ENCODE measurements around the gene FOXJ3.

FOXJ3 gene

DNA sequence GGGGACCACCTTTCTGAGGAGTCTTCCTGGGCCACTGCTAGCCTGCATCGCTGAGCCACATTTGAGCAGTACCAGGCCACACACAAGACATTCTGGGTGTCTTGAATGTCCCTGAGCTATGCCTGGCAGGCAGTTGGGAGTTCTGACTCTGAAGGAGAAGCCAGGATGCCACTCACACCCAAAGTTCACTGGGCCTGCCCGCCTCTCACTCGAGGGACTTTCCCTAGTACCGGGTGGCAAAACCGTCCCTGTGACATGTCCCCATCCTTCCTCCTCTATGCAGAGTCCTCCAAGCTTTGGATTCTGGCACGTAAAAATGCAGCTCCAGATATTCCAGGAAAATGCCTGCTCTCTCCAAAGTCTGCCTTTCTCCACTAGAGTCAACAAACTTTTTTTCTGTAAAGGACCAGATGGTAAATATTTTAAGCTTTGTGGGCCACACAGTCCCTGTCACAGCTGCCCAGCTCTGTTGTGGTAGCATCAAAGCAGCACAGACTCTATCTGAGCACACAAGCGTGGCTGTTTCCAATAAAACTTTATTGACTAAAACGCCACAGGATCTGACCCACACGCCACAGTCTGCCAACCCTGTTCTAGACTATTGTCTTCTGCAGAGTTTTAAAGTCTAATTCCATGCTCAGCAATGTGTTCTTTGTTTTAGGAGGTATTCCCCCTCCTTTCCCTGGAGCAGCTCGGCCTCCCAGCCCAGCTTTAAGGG, 201.1 kb downstream of the FOXJ3 start:
- H3K9me3 Mint-ChIP-seq = peaks cover 3% of the 10 kb centered on the region
- peaks cover 9% of the 10 kb centered on the region for H3K27me3 Mint-ChIP-seq (ENCODE audit: low read depth, poor library complexity)
- no peaks in the 10 kb centered on the region for H3K36me3 Mint-ChIP-seq (ENCODE audit: low read depth)
- H3K4me1 Mint-ChIP-seq = peaks cover 7% of the 10 kb centered on the region
- no peak for DNase-seq
- no peak overlapping the region for H3K27ac Mint-ChIP-seq
- TF ChIP-seq, protein P1, sequence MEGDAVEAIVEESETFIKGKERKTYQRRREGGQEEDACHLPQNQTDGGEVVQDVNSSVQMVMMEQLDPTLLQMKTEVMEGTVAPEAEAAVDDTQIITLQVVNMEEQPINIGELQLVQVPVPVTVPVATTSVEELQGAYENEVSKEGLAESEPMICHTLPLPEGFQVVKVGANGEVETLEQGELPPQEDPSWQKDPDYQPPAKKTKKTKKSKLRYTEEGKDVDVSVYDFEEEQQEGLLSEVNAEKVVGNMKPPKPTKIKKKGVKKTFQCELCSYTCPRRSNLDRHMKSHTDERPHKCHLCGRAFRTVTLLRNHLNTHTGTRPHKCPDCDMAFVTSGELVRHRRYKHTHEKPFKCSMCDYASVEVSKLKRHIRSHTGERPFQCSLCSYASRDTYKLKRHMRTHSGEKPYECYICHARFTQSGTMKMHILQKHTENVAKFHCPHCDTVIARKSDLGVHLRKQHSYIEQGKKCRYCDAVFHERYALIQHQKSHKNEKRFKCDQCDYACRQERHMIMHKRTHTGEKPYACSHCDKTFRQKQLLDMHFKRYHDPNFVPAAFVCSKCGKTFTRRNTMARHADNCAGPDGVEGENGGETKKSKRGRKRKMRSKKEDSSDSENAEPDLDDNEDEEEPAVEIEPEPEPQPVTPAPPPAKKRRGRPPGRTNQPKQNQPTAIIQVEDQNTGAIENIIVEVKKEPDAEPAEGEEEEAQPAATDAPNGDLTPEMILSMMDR (IDR thresholded peaks at IDR 0.05) = no peak
- H3K4me3 Mint-ChIP-seq = no peak overlapping the region

DNA sequence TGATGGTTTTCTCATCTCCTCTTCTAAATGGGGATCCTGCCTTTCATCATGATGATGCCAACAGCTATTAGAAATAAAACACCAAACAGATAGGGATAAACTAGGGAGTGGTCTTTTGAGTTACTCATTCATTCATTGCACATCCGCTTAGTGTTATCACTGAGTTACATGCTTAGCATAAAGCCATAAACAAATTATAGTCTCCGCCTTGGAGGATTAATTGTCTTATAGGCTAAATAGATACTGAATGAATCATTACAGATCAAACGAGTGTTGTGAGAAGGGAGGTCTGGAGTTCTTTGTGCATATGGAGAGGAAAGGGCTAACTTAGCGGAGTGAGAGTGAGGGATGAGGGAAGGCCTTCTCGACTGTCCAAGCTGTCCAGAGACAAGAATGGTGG, 201.6 kb downstream of the FOXJ3 start:
- Mint-ChIP-seq H3K9me3 (no peaks in the 10 kb centered on the region), H3K4me1 (peaks cover 7% of the 10 kb centered on the region), H3K36me3 (ENCODE audit: low read depth) (no peaks in the 10 kb centered on the region), H3K27me3 (ENCODE audit: low read depth, poor library complexity) (peaks cover 9% of the 10 kb centered on the region), H3K4me3 (no peak overlapping the region), H3K27ac (no peak overlapping the region)
- no peak for DNase-seq
- TF ChIP-seq, protein P1 (IDR thresholded peaks at IDR 0.05) = no peak

DNA sequence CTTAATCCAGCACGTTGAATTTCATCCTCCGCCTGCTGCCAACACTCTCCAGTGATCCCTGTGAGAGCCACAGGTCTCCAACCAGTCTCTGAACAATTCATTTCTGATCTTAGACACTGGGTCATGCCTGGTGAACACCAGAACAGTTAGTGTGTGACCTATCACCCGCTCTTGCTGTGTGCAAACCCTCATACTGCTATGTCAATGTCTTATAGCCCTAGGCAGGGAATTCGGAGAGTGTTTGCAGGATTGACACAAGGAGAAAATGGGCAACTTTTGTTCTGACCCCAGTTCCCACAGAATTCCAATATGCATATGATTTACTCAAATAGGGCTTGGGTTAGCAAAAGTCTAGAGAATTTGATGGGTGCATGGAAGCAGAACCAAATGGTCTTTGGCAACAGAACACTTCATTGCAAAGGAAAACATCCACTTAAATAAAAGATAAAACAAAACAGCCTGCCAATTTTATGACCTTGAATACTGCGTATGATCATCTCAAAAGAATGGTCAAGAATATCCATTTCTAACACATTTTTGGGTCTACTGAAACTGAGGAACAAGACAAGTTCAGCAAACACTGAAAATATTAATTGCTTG, 204.9 kb downstream of the FOXJ3 start:
- DNase-seq = no peak
- no peak overlapping the region for H3K4me3 Mint-ChIP-seq
- no peaks in the 10 kb centered on the region for H3K36me3 Mint-ChIP-seq (ENCODE audit: low read depth)
- no peaks in the 10 kb centered on the region for H3K9me3 Mint-ChIP-seq
- TF ChIP-seq, protein P1 (IDR thresholded peaks at IDR 0.05) = no peak
- H3K27me3 Mint-ChIP-seq (ENCODE audit: low read depth, poor library complexity) = peaks cover 16% of the 10 kb centered on the region
- H3K27ac Mint-ChIP-seq = no peak overlapping the region
- H3K4me1 Mint-ChIP-seq = no peaks in the 10 kb centered on the region

DNA sequence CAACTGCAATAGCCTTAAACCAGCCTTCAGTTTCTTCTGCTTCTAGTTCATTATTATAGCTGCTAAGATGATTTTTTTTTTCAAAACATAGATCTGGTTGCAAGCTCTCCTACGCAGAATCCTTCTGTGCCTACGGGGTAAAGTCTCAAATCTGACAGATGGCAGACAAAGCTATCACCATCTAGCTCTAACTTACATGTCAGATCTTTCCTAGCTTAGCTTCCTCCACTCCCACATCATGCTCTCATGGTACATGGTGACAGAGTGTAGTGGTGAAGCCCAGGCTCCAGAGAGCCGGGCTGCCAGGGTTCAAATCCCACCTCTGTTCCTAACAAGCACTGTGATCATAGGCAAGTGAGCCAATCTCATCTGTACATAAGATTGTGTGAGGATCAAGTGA, 206.1 kb downstream of the FOXJ3 start:
- TF ChIP-seq, protein P1 (IDR thresholded peaks at IDR 0.05) = no peak
- no peaks in the 10 kb centered on the region for H3K9me3 Mint-ChIP-seq
- no peak for DNase-seq
- H3K27ac Mint-ChIP-seq = no peak overlapping the region
- no peaks in the 10 kb centered on the region for H3K36me3 Mint-ChIP-seq (ENCODE audit: low read depth)
- no peak overlapping the region for H3K4me3 Mint-ChIP-seq
- peaks cover 14% of the 10 kb centered on the region for H3K27me3 Mint-ChIP-seq (ENCODE audit: low read depth, poor library complexity)
- no peaks in the 10 kb centered on the region for H3K4me1 Mint-ChIP-seq

DNA sequence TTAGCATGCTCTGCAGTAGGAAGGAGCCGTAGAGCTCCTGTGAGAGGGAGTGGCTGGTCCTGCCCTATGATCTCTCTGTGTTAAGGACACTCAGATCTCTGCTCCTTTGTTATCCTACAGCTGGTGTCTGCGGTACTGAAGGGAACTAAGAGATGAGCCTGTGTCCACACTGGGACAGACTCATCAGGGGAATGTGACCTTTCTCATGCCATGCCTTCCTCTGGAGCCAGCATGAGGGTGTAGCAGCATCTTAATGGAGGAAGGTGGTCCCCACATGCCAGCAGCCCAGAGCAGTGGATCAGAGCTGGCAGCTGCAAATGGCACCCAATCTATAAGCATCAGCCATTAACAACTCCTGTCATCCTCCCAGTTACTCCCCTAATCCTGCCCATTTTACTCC, 206.5 kb downstream of the FOXJ3 start:
- Mint-ChIP-seq H3K27me3 (ENCODE audit: low read depth, poor library complexity) (peaks cover 16% of the 10 kb centered on the region), H3K27ac (no peak overlapping the region), H3K4me3 (no peak overlapping the region), H3K4me1 (no peaks in the 10 kb centered on the region), H3K36me3 (ENCODE audit: low read depth) (no peaks in the 10 kb centered on the region), H3K9me3 (no peaks in the 10 kb centered on the region)
- TF ChIP-seq, protein P1 (IDR thresholded peaks at IDR 0.05) = no peak
- DNase-seq = no peak

DNA sequence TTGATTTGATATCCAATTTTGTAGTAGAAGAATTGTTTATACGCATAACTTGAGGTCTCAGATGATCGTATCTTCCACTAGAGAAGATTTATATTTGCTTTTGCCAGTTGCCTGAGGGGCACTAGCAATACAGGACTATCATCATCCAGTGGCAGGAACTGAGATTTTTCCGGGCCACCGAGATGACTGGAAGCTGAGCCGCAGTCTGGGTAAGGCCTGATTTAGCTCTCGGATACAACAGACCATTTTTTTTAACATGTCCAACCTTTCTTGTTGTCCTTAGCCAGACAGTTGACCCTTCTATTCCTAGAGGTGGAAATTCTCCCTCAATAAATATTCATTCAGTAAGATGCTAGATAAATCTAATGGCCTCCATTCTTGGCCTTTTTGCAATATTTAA, 207.3 kb downstream of the FOXJ3 start:
- no peaks in the 10 kb centered on the region for H3K4me1 Mint-ChIP-seq
- no peak overlapping the region for H3K4me3 Mint-ChIP-seq
- H3K9me3 Mint-ChIP-seq = no peaks in the 10 kb centered on the region
- H3K36me3 Mint-ChIP-seq (ENCODE audit: low read depth) = no peaks in the 10 kb centered on the region
- DNase-seq = no peak
- TF ChIP-seq, protein P1 (IDR thresholded peaks at IDR 0.05) = no peak
- H3K27ac Mint-ChIP-seq = no peak overlapping the region
- peaks cover 18% of the 10 kb centered on the region for H3K27me3 Mint-ChIP-seq (ENCODE audit: low read depth, poor library complexity)
